Activated T-cell treated with anti-CD3 and anti-CD28 coated beads, Interleukin-2, amount 50 U/mL, for 72 hours (primary cell): ENCODE data around the gene ATP1A2. TPM values are rescaled to one million over a fixed set of nuclear protein-coding genes. Genes with fewer than 3 reads are reported as not detected.

ENCODE experiments used
- ATAC-seq, 2 donors: fragments of 150-1000 bp; cut with Tn5 transposase; replicated peaks in 1 of 2; 2 replicates each; pipeline ENCODE4 v1.10.0; 2021; ENCODE audit warnings: moderate library complexity in 2 of 2, mild to moderate bottlenecking in 1 of 2
- DNase-seq, 2 donors: peaks; one replicate each; pipeline ENCODE4 v3.0.0; 2021 to 2022; ENCODE audit warnings: mixed read lengths in 1 of 2
- H3K27ac Mint-ChIP-seq: one replicate; pipeline ENCODE4 v1.8.0; 2022; ENCODE audit warnings: mild to moderate bottlenecking, moderate library complexity, mixed read lengths
- H3K27me3 Mint-ChIP-seq: one replicate; pipeline ENCODE4 v1.8.0; 2022; ENCODE audit warnings: low read depth, mixed read lengths
- H3K36me3 Mint-ChIP-seq, 2 donors: one replicate each; pipeline ENCODE4 v1.8.0; 2022; ENCODE audit warnings: mixed read lengths in 2 of 2, mild to moderate bottlenecking in 1 of 2; ENCODE audit not compliant: insufficient read depth in 2 of 2
- H3K4me1 Mint-ChIP-seq: one replicate; pipeline ENCODE4 v1.8.0; 2022; ENCODE audit warnings: low read depth, mixed read lengths
- H3K4me3 Mint-ChIP-seq, 2 donors: one replicate each; pipeline ENCODE4 v1.8.0; 2022; ENCODE audit warnings: mild to moderate bottlenecking in 2 of 2, mixed read lengths in 2 of 2, moderate library complexity in 2 of 2
- H3K9me3 Mint-ChIP-seq, 2 donors: one replicate each; pipeline ENCODE4 v1.8.0; 2022; ENCODE audit warnings: mixed read lengths in 2 of 2
- total RNA-seq, 2 donors: library from RNA; stranded (reverse); gene quantifications; one replicate each; pipeline ENCODE4 v1.2.3, GENCODE V29; 2022

ATP1A2 gene
- total RNA-seq, 2 donors from 2014 or later, result not detected

DNA sequence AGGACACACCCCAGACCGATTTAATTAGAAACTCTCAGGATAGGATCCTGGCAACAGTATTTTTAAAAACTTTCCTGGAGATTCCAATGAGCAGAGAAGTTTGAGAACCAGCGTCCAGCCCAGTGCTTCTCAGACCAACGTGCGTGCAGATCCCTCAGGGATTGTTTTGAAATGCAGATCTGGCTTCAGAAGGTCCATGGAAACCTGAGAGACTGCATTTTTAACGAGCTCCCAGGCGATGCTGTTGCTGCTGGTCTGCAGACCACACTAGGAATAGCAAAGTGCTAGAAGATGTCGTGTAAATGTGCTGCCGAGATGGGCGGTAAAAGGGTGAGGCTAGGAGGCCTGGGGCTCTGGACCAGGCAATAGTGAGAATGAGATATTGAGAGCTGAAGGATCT lies 56.4 kb downstream of the ATP1A2 start:
- Mint-ChIP-seq H3K4me3 (no peak overlapping the region), H3K4me1 (peaks cover 32% of the 10 kb centered on the region), H3K9me3 (no peaks in the 10 kb centered on the region), H3K27me3 (peaks cover 22% of the 10 kb centered on the region), H3K27ac (no peak overlapping the region), H3K36me3 (no peaks in the 10 kb centered on the region)
- DNase-seq (no peak), ATAC-seq (no peak)

DNA sequence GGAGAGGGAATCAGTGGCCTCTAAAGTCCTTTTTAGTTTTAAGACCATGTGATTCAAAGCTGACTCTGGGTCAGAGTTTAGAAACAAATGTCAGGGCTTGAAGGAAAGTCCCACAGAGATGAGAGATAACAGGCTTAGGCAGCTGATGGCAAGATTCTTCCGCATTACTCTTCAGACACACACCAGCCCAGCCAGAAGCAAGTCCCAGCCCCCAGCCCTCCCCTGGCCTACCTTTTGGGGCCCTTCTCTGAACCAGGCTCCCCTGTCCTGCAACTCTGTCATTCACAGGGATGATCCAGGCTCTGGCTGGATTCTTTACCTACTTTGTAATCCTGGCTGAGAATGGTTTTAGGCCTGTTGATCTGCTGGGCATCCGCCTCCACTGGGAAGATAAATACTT lies 61.7 kb downstream of the ATP1A2 start:
- DNase-seq (no peak), ATAC-seq (no peak)
- peaks cover 17% of the 10 kb centered on the region for H3K27me3 Mint-ChIP-seq
- no peak overlapping the region for H3K4me3 Mint-ChIP-seq
- H3K4me1 Mint-ChIP-seq, result no peaks in the 10 kb centered on the region
- no peaks in the 10 kb centered on the region for H3K36me3 Mint-ChIP-seq
- no peak overlapping the region for H3K27ac Mint-ChIP-seq
- no peaks in the 10 kb centered on the region for H3K9me3 Mint-ChIP-seq

DNA sequence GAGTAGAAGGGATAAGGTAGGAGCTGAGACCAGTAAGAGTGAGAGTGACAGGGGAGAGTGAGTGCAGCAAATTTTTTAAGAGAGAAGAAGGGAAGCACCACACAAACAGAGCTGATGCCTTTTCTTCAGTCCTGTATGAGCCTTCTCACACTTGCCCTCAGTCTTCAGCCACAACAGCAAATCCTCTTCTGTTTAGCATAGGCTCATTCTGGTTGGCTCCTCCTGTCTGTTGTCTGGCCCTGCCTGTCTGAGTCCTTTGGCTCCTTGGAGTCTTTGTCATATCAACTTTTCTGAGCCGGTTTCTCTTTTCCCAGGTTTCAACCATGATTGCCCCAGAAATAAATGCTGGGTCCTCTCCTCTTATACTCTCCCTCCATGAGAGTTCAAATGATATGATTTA lies 62.1 kb downstream of the ATP1A2 start:
- Mint-ChIP-seq H3K4me3 (no peak overlapping the region), H3K27ac (no peak overlapping the region), H3K4me1 (no peaks in the 10 kb centered on the region), H3K27me3 (peaks cover 13% of the 10 kb centered on the region), H3K36me3 (no peaks in the 10 kb centered on the region), H3K9me3 (no peaks in the 10 kb centered on the region)
- no peak for ATAC-seq
- DNase-seq, result no peak

DNA sequence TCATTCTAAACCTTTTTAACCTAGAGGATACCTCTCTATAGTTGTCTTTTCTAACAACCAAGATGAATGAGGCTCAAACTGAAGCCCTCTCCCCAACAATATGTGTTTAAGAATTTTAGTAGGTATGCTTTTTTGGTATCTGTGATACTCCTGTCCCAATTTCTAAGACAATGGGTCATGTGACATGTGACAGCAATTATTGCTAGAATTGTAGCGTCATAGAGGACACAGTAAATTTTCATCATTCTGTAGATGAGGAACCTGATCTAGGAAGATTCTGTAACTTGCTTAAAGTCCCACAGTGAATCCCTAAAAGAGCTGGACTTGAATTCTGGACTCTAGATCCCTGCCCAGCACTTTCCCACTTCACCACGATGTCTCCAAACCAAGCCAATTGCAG lies 63.2 kb downstream of the ATP1A2 start:
- Mint-ChIP-seq H3K9me3 (no peaks in the 10 kb centered on the region), H3K36me3 (no peaks in the 10 kb centered on the region), H3K4me1 (no peaks in the 10 kb centered on the region), H3K4me3 (no peak overlapping the region), H3K27me3 (peaks cover 5% of the 10 kb centered on the region), H3K27ac (no peak overlapping the region)
- ATAC-seq (no peak), DNase-seq (no peak)

DNA sequence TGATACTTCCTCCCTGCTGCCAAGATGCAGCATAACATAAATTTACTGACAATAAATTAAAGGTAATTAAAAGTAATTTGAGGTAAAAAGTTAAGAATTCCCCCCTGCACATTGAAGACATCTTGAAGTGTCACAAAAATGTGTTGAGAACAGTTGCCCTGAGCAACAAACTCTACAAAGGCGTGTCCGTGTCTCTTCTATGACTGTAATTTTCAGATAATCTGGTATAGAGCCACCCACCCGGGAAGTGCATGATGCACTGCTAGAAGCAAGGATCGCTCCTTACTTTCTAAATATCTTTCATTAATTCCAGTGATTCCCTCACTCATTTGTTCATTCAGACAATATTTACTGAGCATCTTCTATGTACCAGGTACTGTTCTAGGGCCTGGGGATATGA lies 63.8 kb downstream of the ATP1A2 start:
- H3K4me1 Mint-ChIP-seq, result no peaks in the 10 kb centered on the region
- H3K4me3 Mint-ChIP-seq, result no peak overlapping the region
- H3K27ac Mint-ChIP-seq, result no peak overlapping the region
- DNase-seq (no peak), ATAC-seq (no peak)
- H3K27me3 Mint-ChIP-seq, result peaks cover 4% of the 10 kb centered on the region
- no peaks in the 10 kb centered on the region for H3K36me3 Mint-ChIP-seq
- H3K9me3 Mint-ChIP-seq, result no peaks in the 10 kb centered on the region

DNA sequence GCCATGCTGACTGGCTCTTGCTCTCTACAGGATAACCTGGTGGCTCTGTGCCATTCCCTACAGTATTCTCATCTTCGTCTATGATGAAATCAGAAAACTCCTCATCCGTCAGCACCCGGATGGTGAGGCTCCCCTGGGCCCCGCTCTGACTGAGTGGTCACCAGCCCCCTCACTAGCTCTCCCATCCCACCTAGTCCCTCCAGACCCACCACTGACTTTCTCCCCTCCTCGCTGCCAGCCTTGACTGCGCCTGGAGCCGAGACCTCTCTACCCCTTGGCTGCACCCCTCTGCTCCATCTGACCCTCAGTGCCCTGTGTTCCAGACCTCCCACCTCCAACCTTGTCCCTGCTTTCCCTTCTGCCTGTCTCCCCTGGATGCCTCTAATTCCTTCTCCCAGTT lies 70.7 kb downstream of the ATP1A2 start:
- Mint-ChIP-seq H3K27me3 (peaks cover 7% of the 10 kb centered on the region), H3K9me3 (no peaks in the 10 kb centered on the region), H3K27ac (no peak overlapping the region), H3K36me3 (no peaks in the 10 kb centered on the region), H3K4me3 (no peak overlapping the region), H3K4me1 (no peaks in the 10 kb centered on the region)
- no peak for ATAC-seq
- no peak for DNase-seq

DNA sequence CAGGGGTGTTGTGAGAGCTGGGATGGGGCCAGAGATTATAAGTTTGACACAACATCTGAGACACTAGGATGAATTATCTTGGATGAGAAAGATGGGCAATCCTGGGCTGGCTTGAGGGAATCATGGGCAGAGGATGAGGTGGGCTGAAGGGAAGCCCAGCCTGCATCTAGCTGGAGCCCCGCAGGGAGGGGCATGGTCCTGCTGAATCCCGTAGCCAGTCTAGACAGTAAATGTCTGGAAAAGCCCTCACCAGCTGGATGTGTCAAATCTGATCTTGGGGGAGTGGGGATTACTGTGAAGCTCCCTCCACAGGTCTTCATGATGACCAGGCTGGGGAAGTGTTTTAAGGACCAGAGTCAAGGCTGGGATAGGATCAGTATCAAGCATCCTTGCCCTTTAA lies 71.2 kb downstream of the ATP1A2 start:
- no peak overlapping the region for H3K27ac Mint-ChIP-seq
- ATAC-seq (no peak), DNase-seq (no peak)
- H3K9me3 Mint-ChIP-seq, result no peaks in the 10 kb centered on the region
- no peaks in the 10 kb centered on the region for H3K4me1 Mint-ChIP-seq
- H3K36me3 Mint-ChIP-seq, result no peaks in the 10 kb centered on the region
- no peak overlapping the region for H3K4me3 Mint-ChIP-seq
- H3K27me3 Mint-ChIP-seq, result peaks cover 7% of the 10 kb centered on the region

DNA sequence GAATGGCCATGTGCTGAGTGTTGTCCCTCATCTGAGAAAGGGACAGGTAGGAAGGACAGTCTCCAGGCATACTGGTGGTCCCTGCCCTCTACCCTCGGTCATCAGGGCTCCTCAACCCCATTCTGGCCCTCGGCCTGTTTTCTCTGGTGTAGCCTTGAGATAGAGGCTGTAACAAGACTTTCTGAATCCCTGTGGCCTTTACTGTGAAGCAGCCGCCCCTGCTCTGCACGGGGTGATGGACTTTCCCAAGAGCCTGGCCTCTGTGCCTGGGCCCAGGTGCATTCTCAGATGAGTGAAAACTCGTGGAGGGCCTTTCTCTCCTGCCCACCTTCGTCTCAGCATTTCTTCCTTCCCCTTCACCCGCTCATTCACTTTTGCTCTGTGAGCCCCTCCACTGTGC lies 71.8 kb downstream of the ATP1A2 start:
- Mint-ChIP-seq H3K9me3 (no peaks in the 10 kb centered on the region), H3K27me3 (peaks cover 7% of the 10 kb centered on the region), H3K36me3 (no peaks in the 10 kb centered on the region), H3K4me3 (no peak overlapping the region), H3K27ac (no peak overlapping the region), H3K4me1 (no peaks in the 10 kb centered on the region)
- no peak for ATAC-seq
- DNase-seq, result no peak

DNA sequence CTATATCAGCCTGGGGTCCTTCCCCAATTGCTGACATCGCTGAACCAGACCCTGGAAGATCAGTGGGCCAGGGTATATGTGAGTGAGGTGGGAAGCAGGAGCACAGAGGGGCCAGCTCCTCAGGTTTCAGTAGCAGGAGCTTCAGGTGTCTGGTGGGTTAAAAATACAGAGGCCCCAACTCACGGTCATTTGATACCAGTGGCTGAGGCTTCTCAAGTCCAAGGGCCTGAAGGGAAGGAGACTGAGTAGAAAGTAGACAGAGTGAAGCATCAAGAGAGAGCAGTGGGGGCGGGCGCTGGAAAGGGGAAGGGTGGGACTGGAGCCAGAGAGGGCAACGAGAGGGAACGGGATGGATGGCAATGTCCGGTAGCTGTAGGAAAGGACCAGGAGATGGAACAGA lies 72.8 kb downstream of the ATP1A2 start:
- Mint-ChIP-seq H3K4me3 (no peak overlapping the region), H3K27me3 (peaks cover 7% of the 10 kb centered on the region), H3K36me3 (no peaks in the 10 kb centered on the region), H3K4me1 (no peaks in the 10 kb centered on the region), H3K9me3 (no peaks in the 10 kb centered on the region), H3K27ac (no peak overlapping the region)
- DNase-seq, result no peak
- no peak for ATAC-seq

DNA sequence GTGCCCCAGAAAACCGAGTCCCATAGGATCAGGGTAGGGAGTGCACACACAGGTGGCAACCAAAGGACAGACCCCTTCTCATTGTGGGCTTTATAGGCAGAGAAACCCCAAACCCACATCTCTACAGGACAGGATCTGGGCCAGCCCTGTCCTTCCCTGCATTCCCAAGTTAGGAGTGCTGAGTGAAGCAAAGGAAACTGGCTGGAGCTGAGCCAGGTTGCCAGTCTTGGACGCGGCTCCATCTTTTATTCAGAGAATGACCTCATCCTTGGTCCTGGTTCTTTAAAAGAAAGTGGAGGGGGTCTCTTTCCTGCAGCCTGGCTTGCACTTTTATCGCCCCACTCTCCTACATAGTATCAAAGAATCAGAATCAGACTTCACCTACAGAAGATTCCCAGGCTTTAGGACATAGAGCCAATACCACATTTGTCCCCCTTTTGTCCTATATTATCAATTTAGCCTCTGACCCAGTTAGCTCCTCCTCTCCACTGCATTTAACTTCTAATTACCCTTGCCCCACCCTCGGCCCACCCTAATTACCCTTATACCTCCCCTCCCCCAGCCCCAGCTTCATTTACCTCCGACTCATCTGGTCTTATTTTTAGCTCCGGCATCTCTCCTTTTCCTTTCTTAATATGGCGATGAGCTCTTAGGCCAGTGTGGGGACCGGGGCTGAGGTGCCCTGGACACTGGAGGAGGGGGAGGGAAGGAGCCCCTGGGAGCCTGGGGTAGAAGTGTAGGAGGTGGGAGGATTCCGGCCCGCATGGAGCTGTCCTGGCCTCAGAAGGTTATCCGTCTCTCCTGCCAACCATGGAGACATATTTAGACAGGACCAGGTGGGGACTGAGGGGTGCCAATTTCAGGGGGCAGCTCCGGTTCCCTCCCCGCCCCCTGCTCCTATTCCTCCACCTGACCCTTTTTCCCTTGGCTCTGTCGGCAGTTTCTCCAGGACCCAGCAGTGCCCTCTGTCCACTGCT lies 74.4 kb downstream of the ATP1A2 start, which contains the start of gene CASQ1:
Gene CASQ1, plus strand, starts transcription at position 927 of the 977 bp plus-strand sequence. CDS start 177 bp downstream, outside the sequence.
- H3K27me3 Mint-ChIP-seq, result peaks cover 7% of the 10 kb centered on the region
- no peaks in the 10 kb centered on the region for H3K4me1 Mint-ChIP-seq
- no peak within 1 kb of the TSS for H3K4me3 Mint-ChIP-seq
- no peaks in the 10 kb centered on the region for H3K9me3 Mint-ChIP-seq
- H3K36me3 Mint-ChIP-seq, result no peaks in the 10 kb centered on the region
- DNase-seq, result no peak
- no peak within 1 kb of the TSS for H3K27ac Mint-ChIP-seq
- ATAC-seq, result no peak

DNA sequence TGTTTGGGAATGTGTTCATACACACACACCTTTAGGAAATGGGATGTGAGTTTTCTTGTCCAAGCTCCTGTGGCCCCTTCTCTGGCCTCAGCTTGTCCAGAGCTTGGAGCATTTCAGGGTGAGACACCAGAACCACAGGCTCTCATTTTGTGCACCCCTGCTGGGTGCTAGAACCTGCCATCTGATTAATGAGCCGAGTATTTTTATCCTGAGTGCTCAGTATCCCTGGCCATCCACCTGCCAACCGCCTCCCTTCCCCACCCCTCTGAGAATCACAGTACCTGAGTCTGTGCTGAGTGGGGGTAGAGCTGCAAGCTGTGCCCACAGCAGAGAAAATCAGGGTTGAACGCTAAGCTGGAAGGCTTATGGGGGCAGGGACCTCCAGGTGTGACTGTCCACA lies 76.2 kb downstream of the ATP1A2 start:
- Mint-ChIP-seq H3K27me3 (no peaks in the 10 kb centered on the region), H3K9me3 (no peaks in the 10 kb centered on the region), H3K4me3 (no peak overlapping the region), H3K27ac (no peak overlapping the region), H3K36me3 (no peaks in the 10 kb centered on the region), H3K4me1 (no peaks in the 10 kb centered on the region)
- no peak for DNase-seq
- no peak for ATAC-seq

DNA sequence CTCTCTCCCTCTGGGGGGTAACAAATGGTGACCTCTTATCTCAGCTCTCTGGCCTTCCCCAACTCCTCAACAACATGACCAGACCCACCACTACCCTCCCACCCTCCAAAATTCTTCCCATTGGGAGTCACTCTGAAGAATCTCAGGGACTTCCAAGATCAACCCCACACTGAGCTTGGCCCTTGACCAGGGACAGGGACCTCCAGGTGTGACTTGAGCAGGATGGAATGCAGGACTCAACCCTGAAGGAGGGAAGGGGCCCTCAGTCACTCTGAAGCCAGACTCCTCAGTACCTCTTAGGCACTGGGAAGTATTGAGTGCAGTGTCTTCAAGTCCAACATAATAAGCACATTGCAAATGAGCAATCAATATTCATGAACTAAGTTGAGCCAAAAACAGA lies 76.7 kb downstream of the ATP1A2 start:
- Mint-ChIP-seq H3K4me1 (no peaks in the 10 kb centered on the region), H3K36me3 (no peaks in the 10 kb centered on the region), H3K4me3 (no peak overlapping the region), H3K27ac (no peak overlapping the region), H3K9me3 (no peaks in the 10 kb centered on the region), H3K27me3 (no peaks in the 10 kb centered on the region)
- DNase-seq (no peak), ATAC-seq (no peak)
